Lung (tissue), 12 donors: Measurements from ENCODE around the gene CHRD. TPM values are rescaled to one million over a fixed set of nuclear protein-coding genes. Genes with fewer than 3 reads are reported as not detected.

Experiments used
- ATAC-seq: fragments of 200-7000 bp; cut with Tn5 transposase; one replicate; pipeline ENCODE4 v1.9.1; 2020; ENCODE audit warnings: moderate number of reproducible peaks; ENCODE audit not compliant: insufficient read depth, low FRiP score
- DNase-seq, 3 donors: peaks; one replicate each; pipeline ENCODE4 v3.0.0-alpha.2; 2013 to 2017
- H3K27ac ChIP-seq, 2 donors: one replicate each; pipeline ENCODE4 v1.5.1; 2013; ENCODE audit warnings: mild to moderate bottlenecking in 2 of 2, moderate library complexity in 2 of 2, control low read depth in 1 of 2, inconsistent platforms in 1 of 2, low read depth in 1 of 2, low read length in 1 of 2
- H3K27me3 ChIP-seq, 3 donors: one replicate each; pipeline ENCODE4 v1.5.1; 2013; ENCODE audit warnings: low read length in 2 of 3; ENCODE audit not compliant: control insufficient read depth in 3 of 3, insufficient read depth in 3 of 3
- H3K36me3 ChIP-seq, 4 donors: one replicate each; pipeline ENCODE4 v1.5.1; 2013; ENCODE audit warnings: low read length in 4 of 4, mild to moderate bottlenecking in 1 of 4, moderate library complexity in 1 of 4; ENCODE audit not compliant: control insufficient read depth in 4 of 4, insufficient read depth in 4 of 4
- H3K4me1 ChIP-seq, 5 donors: one replicate each; pipeline ENCODE4 v1.5.1; 2013; ENCODE audit warnings: low read length in 5 of 5, mild to moderate bottlenecking in 2 of 5, moderate library complexity in 1 of 5; ENCODE audit not compliant: control insufficient read depth in 5 of 5, insufficient read depth in 5 of 5
- H3K4me3 ChIP-seq: one replicate; pipeline ENCODE4 v1.5.1; 2013; ENCODE audit warnings: mild to moderate bottlenecking, control low read depth, moderate library complexity
- H3K9ac ChIP-seq, 2 donors: one replicate each; pipeline ENCODE4 v1.5.1; 2013; ENCODE audit warnings: low read length in 2 of 2, control low read depth in 1 of 2; ENCODE audit not compliant: insufficient read depth in 1 of 2
- H3K9me3 ChIP-seq, 4 donors: one replicate each; pipeline ENCODE4 v1.5.1; 2013; ENCODE audit warnings: low read length in 3 of 4, mild to moderate bottlenecking in 1 of 4, moderate library complexity in 1 of 4; ENCODE audit not compliant: control insufficient read depth in 4 of 4, insufficient read depth in 3 of 4
- CTCF ChIP-seq: IDR thresholded peaks from 2 replicates; pipeline ENCODE4 v1.5.1; 2012; ENCODE audit warnings: mild to moderate bottlenecking; ENCODE audit errors: control extremely low read depth, extremely low read depth
- WGBS, 2 donors: extraction: QIAGEN DNeasy Blood & Tissue Kit; methylation state at CpG; one replicate each; pipeline ENCODE4 v1.1.7; 2013; 5-methylcytosine and 5-hydroxymethylcytosine counted together
- polyA plus RNA-seq, 2 donors: library from polyadenylated mRNA; stranded (reverse); fragments of 200-250 nt; gene quantifications; one replicate each; pipeline ENCODE4 v1.2.1, GENCODE V29; 2013
- total RNA-seq, 2 donors: library from RNA; depleted of rRNA in 1 of 2; stranded (reverse); fragments of >200 nt in 1 of 2; gene quantifications; one replicate each; pipeline ENCODE4 v1.2.1, GENCODE V29; 2014 to 2021
- donor health status: control.
- donor health status: control.
- donor health status: Bipolar disorder and iron deficiency.
- donor health status: healthy.
- donor health status: DM: yes; HTN: yes; CAD: no.

CHRD gene
- total and polyA plus RNA-seq, 4 donors = 4.2 to 16.7 (median 5.8) TPM

- 93 to 95% methylated on average over 15 of the region's 15 CpGs for WGBS, 2 donors
- TF ChIP-seq CTCF = no peak
- Histone ChIP-seq H3K9ac (no peak overlapping the region), H3K27me3 (peaks cover 3 to 19% (median 5%) of the 10 kb centered on the region in 3 donors), H3K4me1 (peaks cover 0 to 29% (median 2%) of the 10 kb centered on the region in 5 donors), H3K27ac (no peak overlapping the region), H3K9me3 (peaks cover 0 to 5% (median 0%) of the 10 kb centered on the region in 4 donors), H3K4me3 (no peak overlapping the region), H3K36me3 (no peaks in the 10 kb centered on the region)
- DNase-seq (no peak), ATAC-seq (no peak)
Observed at GRCh38 chr3:184383033-184383740, 3.3 kb downstream of the CHRD start.

- WGBS, 2 donors = 81 to 84% methylated on average over 9 of the region's 9 CpGs
- Histone ChIP-seq H3K36me3 (no peaks in the 10 kb centered on the region), H3K27ac (no peak overlapping the region), H3K4me1 (peaks cover 0 to 18% (median 2%) of the 10 kb centered on the region in 5 donors), H3K9me3 (peaks cover 0 to 6% (median 0%) of the 10 kb centered on the region in 4 donors), H3K4me3 (no peak overlapping the region), H3K9ac (no peak overlapping the region), H3K27me3 (peaks cover 3 to 16% (median 5%) of the 10 kb centered on the region in 3 donors)
- DNase-seq = no peak
- TF ChIP-seq CTCF = no peak
- ATAC-seq = no peak
Observed at GRCh38 chr3:184384342-184384741, 4.5 kb downstream of the CHRD start.

- H3K9ac ChIP-seq = no peak overlapping the region
- H3K27me3 ChIP-seq = peaks cover 3 to 15% (median 5%) of the 10 kb centered on the region in 3 donors
- DNase-seq (no peak), ATAC-seq (no peak)
- H3K27ac ChIP-seq = no peak overlapping the region
- H3K4me3 ChIP-seq = no peak overlapping the region
- WGBS, 2 donors = 92 to 95% methylated on average over 8 of the region's 8 CpGs
- no peak for TF ChIP-seq CTCF
- peaks cover 0 to 16% (median 2%) of the 10 kb centered on the region in 5 donors for H3K4me1 ChIP-seq
- H3K36me3 ChIP-seq = no peaks in the 10 kb centered on the region
- peaks cover 0 to 6% (median 0%) of the 10 kb centered on the region in 4 donors for H3K9me3 ChIP-seq
Observed at GRCh38 chr3:184384856-184385422, 5.1 kb downstream of the CHRD start.
